Suprapubic skin (tissue), 4 donors: ENCODE results near the gene SP7. TPM values are rescaled to one million over a fixed set of nuclear protein-coding genes. Genes with fewer than 3 reads are reported as not detected.
A peak's percentile ranks its signal among the peaks of the same experiment; 100 is the strongest.

ENCODE experiments used
- DNase-seq, 2 donors: peaks; one replicate each; pipeline ENCODE4 v3.0.0-alpha.2; 2019; ENCODE audit warnings: low spot score in 2 of 2
- H3K27ac ChIP-seq: fragments of 200-600 bp; sonication (generic); one replicate; pipeline ENCODE4 v1.5.1; 2019
- H3K27me3 ChIP-seq: fragments of 200-600 bp; sonication (generic); one replicate; pipeline ENCODE4 v1.5.1; 2019
- H3K36me3 ChIP-seq: fragments of 200-600 bp; sonication (generic); one replicate; pipeline ENCODE4 v1.5.1; 2019
- H3K4me1 ChIP-seq: fragments of 200-600 bp; sonication (generic); one replicate; pipeline ENCODE4 v1.5.1; 2019
- H3K4me3 ChIP-seq: fragments of 200-600 bp; sonication (generic); one replicate; pipeline ENCODE4 v1.5.1; 2019; ENCODE audit warnings: mild to moderate bottlenecking
- H3K9me3 ChIP-seq: fragments of 200-600 bp; sonication (generic); one replicate; pipeline ENCODE4 v1.5.1; 2019
- CTCF ChIP-seq, 2 donors: fragments of 200-600 bp in 1 of 2; fragments of 450-650 bp in 1 of 2; sonication (generic) in 1 of 2; IDR thresholded peaks; one replicate each; pipeline ENCODE4 v1.5.1; 2016 to 2019; ENCODE audit warnings: antibody characterized with exemption in 2 of 2, mild to moderate bottlenecking in 1 of 2, moderate library complexity in 1 of 2
- EP300 ChIP-seq: sonication (generic); formaldehyde crosslinking; IDR thresholded peaks from one replicate; pipeline ENCODE4 v1.6.1; 2017; ENCODE audit warnings: antibody characterized with exemption
- POLR2A ChIP-seq, 2 donors: fragments of 450-650 bp; IDR thresholded peaks; one replicate each; pipeline ENCODE4 v1.6.1; 2017; ENCODE audit warnings: antibody characterized with exemption in 2 of 2, mild to moderate bottlenecking in 2 of 2, moderate library complexity in 2 of 2
- POLR2AphosphoS5 ChIP-seq, 3 donors: sonication (generic); formaldehyde crosslinking; IDR thresholded peaks; one replicate each; pipeline ENCODE4 v1.6.1; 2017; ENCODE audit warnings: antibody characterized with exemption in 3 of 3
- WGBS: methylation state at CpG from one replicate; pipeline ENCODE4 v1.1.5; 2018; 5-methylcytosine and 5-hydroxymethylcytosine counted together
- total RNA-seq, 4 donors: library from RNA; depleted of rRNA; stranded (reverse); fragments of >200 nt; gene quantifications; one replicate each; pipeline ENCODE4 v1.1.0, GENCODE V29; 2016

The SP7 gene
- total RNA-seq, 4 donors from 2014 or later: not detected

- WGBS: 73% methylated on average over 6 of the region's 6 CpGs
Observed at GRCh38 chr12:53288322-53288721, 47.8 kb downstream of the SP7 start.

GRCh38 chr12:53287741-53288216 is 48.4 kb downstream of the SP7 start:
- Histone ChIP-seq H3K9me3 (no peaks in the 10 kb centered on the region), H3K27ac (no peak overlapping the region), H3K4me1 (peaks cover 4% of the 10 kb centered on the region), H3K27me3 (no peaks in the 10 kb centered on the region), H3K36me3 (peaks cover 6% of the 10 kb centered on the region), H3K4me3 (no peak overlapping the region)
- no peak for DNase-seq
- TF ChIP-seq CTCF (IDR thresholded peaks at IDR 0.05) (peak; percentile 48 to 63), POLR2AphosphoS5 (IDR thresholded peaks at IDR 0.05) (no peak)
- 38% methylated on average over 2 of the region's 11 CpGs for WGBS

More at GRCh38 chr12:53288322-53288721, 47.8 kb downstream of the SP7 start:
- H3K9me3 ChIP-seq: no peaks in the 10 kb centered on the region
- H3K36me3 ChIP-seq: peaks cover 4% of the 10 kb centered on the region
- H3K27ac ChIP-seq: no peak overlapping the region
- no peak overlapping the region for H3K4me3 ChIP-seq
- no peaks in the 10 kb centered on the region for H3K27me3 ChIP-seq
- TF ChIP-seq CTCF (IDR thresholded peaks at IDR 0.05) (no peak), EP300 (no peak), POLR2AphosphoS5 (IDR thresholded peaks at IDR 0.05) (no peak), POLR2A (IDR thresholded peaks at IDR 0.05) (no peak)
- peaks cover 4% of the 10 kb centered on the region for H3K4me1 ChIP-seq
- no peak for DNase-seq

GRCh38 chr12:53286448-53286847 is 49.7 kb downstream of the SP7 start:
- H3K9me3 ChIP-seq: no peaks in the 10 kb centered on the region
- DNase-seq: no peak
- WGBS: no CpG with 5 or more reads among the region's 9 CpGs
- no peak for TF ChIP-seq CTCF (IDR thresholded peaks at IDR 0.05)
- no peak for TF ChIP-seq POLR2AphosphoS5 (IDR thresholded peaks at IDR 0.05)
- TF ChIP-seq EP300: no peak
- TF ChIP-seq POLR2A (IDR thresholded peaks at IDR 0.05): no peak
- H3K36me3 ChIP-seq: peaks cover 6% of the 10 kb centered on the region
- H3K27ac ChIP-seq: no peak overlapping the region
- peaks cover 4% of the 10 kb centered on the region for H3K4me1 ChIP-seq
- no peaks in the 10 kb centered on the region for H3K27me3 ChIP-seq
- H3K4me3 ChIP-seq: no peak overlapping the region

GRCh38 chr12:53279888-53280498 is 56.2 kb downstream of the SP7 start:
- Histone ChIP-seq H3K27me3 (no peaks in the 10 kb centered on the region), H3K27ac (peak overlapping the region; percentile 33), H3K4me1 (no peaks in the 10 kb centered on the region), H3K4me3 (no peak overlapping the region), H3K9me3 (no peaks in the 10 kb centered on the region), H3K36me3 (peaks cover 6% of the 10 kb centered on the region)
- no peak for TF ChIP-seq POLR2AphosphoS5 (IDR thresholded peaks at IDR 0.05)
- no peak for TF ChIP-seq EP300
- TF ChIP-seq POLR2A (IDR thresholded peaks at IDR 0.05): no peak
- no peak for TF ChIP-seq CTCF (IDR thresholded peaks at IDR 0.05)
- DNase-seq: no peak
- WGBS: 88% methylated on average over 9 of the region's 9 CpGs

- no peak for TF ChIP-seq POLR2A (IDR thresholded peaks at IDR 0.05)
- TF ChIP-seq CTCF (IDR thresholded peaks at IDR 0.05): no peak
- no peak for TF ChIP-seq EP300
- no peak for TF ChIP-seq POLR2AphosphoS5 (IDR thresholded peaks at IDR 0.05)
- Histone ChIP-seq H3K4me3 (no peak overlapping the region), H3K4me1 (no peaks in the 10 kb centered on the region), H3K27me3 (no peaks in the 10 kb centered on the region), H3K36me3 (peaks cover 6% of the 10 kb centered on the region), H3K9me3 (no peaks in the 10 kb centered on the region), H3K27ac (peak overlapping the region; percentile 33)
- no peak for DNase-seq
- 55% methylated on average over 2 of the region's 3 CpGs for WGBS
Observed at GRCh38 chr12:53279283-53279869, 56.8 kb downstream of the SP7 start.
